GM21381 (cell line): ENCODE measurements around the gene SORBS2.

Source experiments
- ATAC-seq: cut with Tn5 transposase; IDR thresholded peaks from one replicate; pipeline ENCODE4 v1.9.1; 2021; ENCODE audit warnings: mild to moderate bottlenecking, moderate library complexity; ENCODE audit not compliant: unreplicated experiment

Gene SORBS2

GRCh38 chr4:185597532-185598188, 214.3 kb downstream of the SORBS2 start:
- peak; percentile 84 for ATAC-seq

GRCh38 chr4:185592845-185593488, 219.0 kb downstream of the SORBS2 start:
- ATAC-seq = no peak

- no peak for ATAC-seq
Measured at GRCh38 chr4:185592438-185592837, 219.6 kb downstream of the SORBS2 start.

GRCh38 chr4:185591679-185592141, 220.3 kb downstream of the SORBS2 start:
- ATAC-seq = no peak

- no peak for ATAC-seq
Measured at GRCh38 chr4:185590982-185591381, 221.0 kb downstream of the SORBS2 start.

GRCh38 chr4:185589067-185589836, 222.7 kb downstream of the SORBS2 start:
- no peak for ATAC-seq

- ATAC-seq = peak; percentile 100
Measured at GRCh38 chr4:185587427-185588161, 224.4 kb downstream of the SORBS2 start.

- ATAC-seq = no peak
Measured at GRCh38 chr4:185587030-185587426, 225.0 kb downstream of the SORBS2 start.

GRCh38 chr4:185585211-185585610, 226.8 kb downstream of the SORBS2 start:
- no peak for ATAC-seq

GRCh38 chr4:185583813-185584212, 228.2 kb downstream of the SORBS2 start:
- no peak for ATAC-seq

- no peak for ATAC-seq
Measured at GRCh38 chr4:185582651-185583400, 229.2 kb downstream of the SORBS2 start.

- no peak for ATAC-seq
Measured at GRCh38 chr4:185580699-185581098, 231.3 kb downstream of the SORBS2 start.

- ATAC-seq = no peak
Measured at GRCh38 chr4:185578284-185578683, 233.7 kb downstream of the SORBS2 start.

- no peak for ATAC-seq
Measured at GRCh38 chr4:185576962-185577950, 234.7 kb downstream of the SORBS2 start.

GRCh38 chr4:185576314-185576961, 235.6 kb downstream of the SORBS2 start:
- no peak for ATAC-seq

GRCh38 chr4:185573651-185574199, 238.3 kb downstream of the SORBS2 start:
- no peak for ATAC-seq

- ATAC-seq = no peak
Measured at GRCh38 chr4:185570727-185571126, 241.3 kb downstream of the SORBS2 start.
